Ovary (tissue), 10 donors: ENCODE data around the gene FLYWCH1. TPM values are rescaled to one million over a fixed set of nuclear protein-coding genes. Genes with fewer than 3 reads are reported as not detected.

Experiments
- DNase-seq, 5 donors: peaks; one replicate each; pipeline ENCODE4 v3.0.0-alpha.2; 2019 to 2020
- H3K27ac ChIP-seq, 2 donors: fragments of 200-600 bp; one replicate each; pipeline versions ENCODE4 v1.5.1 to v1.8.0; 2019 to 2022
- H3K27me3 ChIP-seq: fragments of 200-600 bp; one replicate; pipeline ENCODE4 v1.8.0; 2022
- H3K36me3 ChIP-seq: fragments of 200-600 bp; sonication (generic); one replicate; pipeline ENCODE4 v1.5.1; 2019
- H3K4me1 ChIP-seq: one replicate; pipeline ENCODE4 v1.8.1; 2013; ENCODE audit warnings: mild to moderate bottlenecking, moderate library complexity; ENCODE audit not compliant: insufficient read depth
- H3K4me3 ChIP-seq: fragments of 200-600 bp; sonication (generic); one replicate; pipeline ENCODE4 v1.5.1; 2017
- H3K9me3 ChIP-seq, 2 donors: fragments of 200-600 bp in 1 of 2; sonication (generic) in 1 of 2; one replicate each; pipeline versions ENCODE4 v1.5.1 to v1.8.1; 2013 to 2019; ENCODE audit warnings: mild to moderate bottlenecking in 1 of 2, moderate library complexity in 1 of 2
- EP300 ChIP-seq: sonication (generic); formaldehyde crosslinking; IDR thresholded peaks from one replicate; pipeline ENCODE4 v1.6.1; 2017; ENCODE audit warnings: antibody characterized with exemption
- POLR2A ChIP-seq: fragments of 450-650 bp; IDR thresholded peaks from one replicate; pipeline ENCODE4 v1.6.1; 2017; ENCODE audit warnings: antibody characterized with exemption, mild to moderate bottlenecking, moderate library complexity
- WGBS, 3 donors: extraction: QIAGEN DNeasy Blood & Tissue Kit in 1 of 3; methylation state at CpG; one replicate each; pipeline versions ENCODE4 v1.1.5 to v1.1.7; 2013 to 2017; 5-methylcytosine and 5-hydroxymethylcytosine counted together
- intact Hi-C, 4 donors: fragments of 100-400 bp; cut with DNase I; formaldehyde crosslinking; loops; one replicate each; pipeline versions ENCODE4 v1.11.0 to v1.15.1; 2022 to 2023
- long read RNA-seq, 3 donors: library from polyadenylated mRNA in 2 of 3; unstranded in 2 of 3; transcript quantifications; one replicate each; pipeline ENCODE4 v2.0.0 and lab custom pipeline, GENCODE V29; 2021 to 2026
- polyA plus RNA-seq, 2 donors: library from polyadenylated mRNA; stranded (reverse); fragments of 200-250 nt in 1 of 2; fragments of 350-450 nt in 1 of 2; fragmentation: Illumina TruSeq in 1 of 2; extraction: RNeasy Lipid Tissue Mini Kit (QIAGEN cat#74804) in 1 of 2; gene quantifications; one replicate each; pipeline ENCODE4 v1.2.3, GENCODE V29; 2013 to 2014
- total RNA-seq, 7 donors: library from RNA; depleted of rRNA in 2 of 7; stranded (reverse); fragments of >200 nt in 2 of 7; fragmentation: NEBNext Ultra II Directional in 3 of 7; extraction: Animal tissue kit (Norgen Biotek cat#: 25700) in 3 of 7; gene quantifications; one replicate each; pipeline versions ENCODE4 v1.1.0 to v1.2.4, GENCODE V29; 2016 to 2023
- TF ChIP-seq, protein P1 (sequence below), 3 donors: fragments of 450-650 bp in 2 of 3; fragments of 200-600 bp in 1 of 3; IDR thresholded peaks; one replicate each; pipeline versions ENCODE4 v1.5.1 to v1.8.0; 2016 to 2022; ENCODE audit warnings: antibody characterized with exemption in 3 of 3, mild to moderate bottlenecking in 1 of 3
- donor health status: DM: no; HTN: no; CAD: no; lungs with moderate emphysema.
- donor health status: DM: no; HTN: no; CAD: no.
- donor health status: Bipolar disorder and iron deficiency.
- donor health status: DM: yes; HTN: yes; CAD: no.
- donor health status: DM: no; HTN: no; CAD: no.
- donor health status: DM: yes; HTN: yes; CAD: no.

Gene FLYWCH1, protein sequence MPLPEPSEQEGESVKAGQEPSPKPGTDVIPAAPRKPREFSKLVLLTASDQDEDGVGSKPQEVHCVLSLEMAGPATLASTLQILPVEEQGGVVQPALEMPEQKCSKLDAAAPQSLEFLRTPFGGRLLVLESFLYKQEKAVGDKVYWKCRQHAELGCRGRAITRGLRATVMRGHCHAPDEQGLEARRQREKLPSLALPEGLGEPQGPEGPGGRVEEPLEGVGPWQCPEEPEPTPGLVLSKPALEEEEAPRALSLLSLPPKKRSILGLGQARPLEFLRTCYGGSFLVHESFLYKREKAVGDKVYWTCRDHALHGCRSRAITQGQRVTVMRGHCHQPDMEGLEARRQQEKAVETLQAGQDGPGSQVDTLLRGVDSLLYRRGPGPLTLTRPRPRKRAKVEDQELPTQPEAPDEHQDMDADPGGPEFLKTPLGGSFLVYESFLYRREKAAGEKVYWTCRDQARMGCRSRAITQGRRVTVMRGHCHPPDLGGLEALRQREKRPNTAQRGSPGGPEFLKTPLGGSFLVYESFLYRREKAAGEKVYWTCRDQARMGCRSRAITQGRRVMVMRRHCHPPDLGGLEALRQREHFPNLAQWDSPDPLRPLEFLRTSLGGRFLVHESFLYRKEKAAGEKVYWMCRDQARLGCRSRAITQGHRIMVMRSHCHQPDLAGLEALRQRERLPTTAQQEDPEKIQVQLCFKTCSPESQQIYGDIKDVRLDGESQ
- total RNA-seq (10 to 100 TPM; 31.4 to 66.9 (median 55.3) TPM), polyA plus RNA-seq (10 to 100 TPM in 1 of 2 donors, 1 to 10 TPM in 1; 2.2 to 37.2 TPM)
- long read RNA-seq, donor 1, full-length matches to known transcripts = 47 of 135 reads
- long read RNA-seq, donor 1, partial matches to known transcripts = 76 of 135 reads
- long read RNA-seq, donor 1, other reads (novel, unspliced or antisense) = 12 of 135 reads
- long read RNA-seq, donor 2, full-length matches to known transcripts = 5 of 17 reads
- long read RNA-seq, donor 2, partial matches to known transcripts = 12 of 17 reads
- long read RNA-seq, donor 2, other reads (novel, unspliced or antisense) = 0 of 17 reads
- long read RNA-seq, donor 3, full-length matches to known transcripts = 175 of 251 reads
- long read RNA-seq, donor 3, partial matches to known transcripts = 54 of 251 reads
- long read RNA-seq, donor 3, other reads (novel, unspliced or antisense) = 22 of 251 reads

DNA sequence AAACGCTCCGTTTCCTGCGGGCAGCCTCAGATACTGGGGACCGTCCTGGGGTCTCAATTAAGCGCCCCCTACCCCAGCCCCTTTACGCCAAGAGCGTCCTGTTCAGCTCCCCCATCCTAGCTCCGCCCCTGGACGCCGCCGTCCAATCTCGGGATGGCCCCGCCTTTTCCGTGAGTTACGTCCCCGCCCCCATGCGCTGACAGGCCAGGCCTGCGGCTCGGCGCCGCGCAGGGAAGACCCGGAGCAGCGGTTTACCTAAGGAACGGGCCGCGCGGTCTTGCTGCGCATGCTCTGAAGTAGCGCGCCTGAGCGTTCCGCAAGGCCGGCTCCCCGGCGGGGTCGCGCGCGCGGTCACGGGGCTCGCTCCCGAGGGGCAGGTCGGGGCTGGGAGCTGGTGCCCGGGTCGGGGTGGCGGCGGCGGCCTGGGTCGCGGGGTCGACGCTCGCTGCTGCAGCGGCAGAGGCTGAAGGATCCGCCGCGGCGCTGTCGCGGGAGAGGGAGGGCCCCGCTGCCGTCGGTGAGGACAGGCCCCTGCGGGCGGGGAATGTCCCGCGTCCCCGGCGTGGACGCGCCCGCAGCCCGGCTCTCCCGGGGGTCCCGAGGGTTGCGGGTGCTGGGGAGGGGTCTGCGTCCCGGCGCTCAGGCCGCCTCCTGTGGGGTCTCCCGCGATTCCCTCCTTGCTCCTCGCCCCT lies at the start of gene FLYWCH1:
Gene FLYWCH1 (plus strand): TSS at position 294 of the 692 bp plus-strand sequence. CDS start 17,755 bp downstream, outside the sequence.
- no peaks in the 10 kb centered on the region for H3K36me3 ChIP-seq
- no peaks in the 10 kb centered on the region for H3K9me3 ChIP-seq
- peak within 1 kb of the TSS; percentile 92 for H3K4me3 ChIP-seq
- intact Hi-C loops = loop anchor here in 1 of 4 donors (5.0 kb wide), 1 partner anchor 39 kb away; no protein-coding TSS in a partner anchor
- H3K27ac ChIP-seq = peak within 1 kb of the TSS; percentile 55 to 74
- WGBS, 3 donors = 0 to 1% (median 0%) methylated on average over 33 to 85 of the region's 85 CpGs
- no peaks in the 10 kb centered on the region for H3K27me3 ChIP-seq
- TF ChIP-seq POLR2A (peak; percentile 75), EP300 (no peak)
- TF ChIP-seq, protein P1, sequence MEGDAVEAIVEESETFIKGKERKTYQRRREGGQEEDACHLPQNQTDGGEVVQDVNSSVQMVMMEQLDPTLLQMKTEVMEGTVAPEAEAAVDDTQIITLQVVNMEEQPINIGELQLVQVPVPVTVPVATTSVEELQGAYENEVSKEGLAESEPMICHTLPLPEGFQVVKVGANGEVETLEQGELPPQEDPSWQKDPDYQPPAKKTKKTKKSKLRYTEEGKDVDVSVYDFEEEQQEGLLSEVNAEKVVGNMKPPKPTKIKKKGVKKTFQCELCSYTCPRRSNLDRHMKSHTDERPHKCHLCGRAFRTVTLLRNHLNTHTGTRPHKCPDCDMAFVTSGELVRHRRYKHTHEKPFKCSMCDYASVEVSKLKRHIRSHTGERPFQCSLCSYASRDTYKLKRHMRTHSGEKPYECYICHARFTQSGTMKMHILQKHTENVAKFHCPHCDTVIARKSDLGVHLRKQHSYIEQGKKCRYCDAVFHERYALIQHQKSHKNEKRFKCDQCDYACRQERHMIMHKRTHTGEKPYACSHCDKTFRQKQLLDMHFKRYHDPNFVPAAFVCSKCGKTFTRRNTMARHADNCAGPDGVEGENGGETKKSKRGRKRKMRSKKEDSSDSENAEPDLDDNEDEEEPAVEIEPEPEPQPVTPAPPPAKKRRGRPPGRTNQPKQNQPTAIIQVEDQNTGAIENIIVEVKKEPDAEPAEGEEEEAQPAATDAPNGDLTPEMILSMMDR (IDR thresholded peaks at IDR 0.05) = peak in 2 of 3 donors; percentile 20 to 25
- H3K4me1 ChIP-seq = peaks cover 5% of the 10 kb centered on the region
- DNase-seq = peak; percentile 98 to 99 (median 99)

DNA sequence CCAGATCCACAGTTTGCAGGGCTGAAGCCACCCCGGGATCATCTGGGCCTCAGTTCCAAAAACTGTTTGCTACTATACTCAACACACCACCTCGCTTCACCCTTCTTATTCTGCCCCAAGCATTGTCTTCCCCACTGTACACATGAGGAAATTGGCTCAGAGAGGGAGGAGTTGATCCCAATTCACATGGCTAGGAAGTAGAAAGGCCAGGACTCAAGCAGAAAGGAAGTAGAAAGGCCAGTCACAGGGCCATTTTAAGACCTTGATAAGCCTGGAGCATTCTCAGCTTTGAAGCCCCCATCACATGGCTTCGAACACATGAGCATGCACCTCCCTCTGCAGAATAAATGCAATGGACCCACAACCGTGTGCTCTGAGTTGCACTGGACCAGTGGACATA lies 46.1 kb upstream of the FLYWCH1 start:
- Histone ChIP-seq H3K4me1 (peaks cover 3% of the 10 kb centered on the region), H3K27ac (no peak overlapping the region), H3K9me3 (peaks cover 0 to 4% of the 10 kb centered on the region in 2 donors), H3K36me3 (no peaks in the 10 kb centered on the region), H3K4me3 (no peak overlapping the region), H3K27me3 (no peaks in the 10 kb centered on the region)
- 61 to 74% (median 70%) methylated on average over 4 of the region's 4 CpGs for WGBS, 3 donors
- TF ChIP-seq EP300 = no peak
- no peak for TF ChIP-seq POLR2A
- TF ChIP-seq, protein P1 (IDR thresholded peaks at IDR 0.05) = no peak
- DNase-seq = no peak
- intact Hi-C loops = loop anchor here in 1 of 4 donors (5.0 kb wide), 1 partner anchor 67 kb away; no protein-coding TSS in a partner anchor

DNA sequence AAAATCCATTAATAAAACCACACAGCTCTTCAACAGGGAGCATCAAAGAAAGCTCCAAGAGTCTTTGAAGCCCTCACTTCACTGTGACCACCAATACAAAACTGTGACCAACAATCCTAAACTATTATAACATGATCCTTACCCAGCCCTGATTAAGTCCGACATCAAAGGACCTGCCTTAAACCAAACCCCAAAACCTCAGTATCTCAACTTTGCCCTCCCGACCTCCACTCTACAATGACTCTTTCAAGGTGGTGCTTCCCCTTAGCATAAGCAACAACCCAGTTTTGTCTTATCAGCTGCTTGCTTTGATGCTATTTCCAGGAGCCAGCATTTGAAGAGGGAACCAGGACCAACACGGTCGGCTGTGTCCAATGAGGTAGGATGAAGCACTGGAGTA lies 45.3 kb upstream of the FLYWCH1 start:
- intact Hi-C loops = loop anchor here in 1 of 4 donors (5.0 kb wide), 1 partner anchor 66 kb away; no protein-coding TSS in a partner anchor

More for the DNA sequence above, 45.3 kb upstream of the FLYWCH1 start:
- no peaks in the 10 kb centered on the region for H3K9me3 ChIP-seq
- H3K4me1 ChIP-seq = peaks cover 3% of the 10 kb centered on the region
- no peaks in the 10 kb centered on the region for H3K36me3 ChIP-seq
- H3K27me3 ChIP-seq = no peaks in the 10 kb centered on the region
- TF ChIP-seq, protein P1 (IDR thresholded peaks at IDR 0.05) = no peak
- TF ChIP-seq POLR2A = no peak
- TF ChIP-seq EP300 = no peak
- H3K4me3 ChIP-seq = no peak overlapping the region
- no peak for DNase-seq
- 58 to 78% (median 76%) methylated on average over 3 to 4 of the region's 4 CpGs for WGBS, 3 donors
- H3K27ac ChIP-seq = no peak overlapping the region
